ENCODE data around the gene IL22RA2.
A peak's percentile ranks its signal among the peaks of the same experiment; 100 is the strongest.

IL22RA2 gene

DNA sequence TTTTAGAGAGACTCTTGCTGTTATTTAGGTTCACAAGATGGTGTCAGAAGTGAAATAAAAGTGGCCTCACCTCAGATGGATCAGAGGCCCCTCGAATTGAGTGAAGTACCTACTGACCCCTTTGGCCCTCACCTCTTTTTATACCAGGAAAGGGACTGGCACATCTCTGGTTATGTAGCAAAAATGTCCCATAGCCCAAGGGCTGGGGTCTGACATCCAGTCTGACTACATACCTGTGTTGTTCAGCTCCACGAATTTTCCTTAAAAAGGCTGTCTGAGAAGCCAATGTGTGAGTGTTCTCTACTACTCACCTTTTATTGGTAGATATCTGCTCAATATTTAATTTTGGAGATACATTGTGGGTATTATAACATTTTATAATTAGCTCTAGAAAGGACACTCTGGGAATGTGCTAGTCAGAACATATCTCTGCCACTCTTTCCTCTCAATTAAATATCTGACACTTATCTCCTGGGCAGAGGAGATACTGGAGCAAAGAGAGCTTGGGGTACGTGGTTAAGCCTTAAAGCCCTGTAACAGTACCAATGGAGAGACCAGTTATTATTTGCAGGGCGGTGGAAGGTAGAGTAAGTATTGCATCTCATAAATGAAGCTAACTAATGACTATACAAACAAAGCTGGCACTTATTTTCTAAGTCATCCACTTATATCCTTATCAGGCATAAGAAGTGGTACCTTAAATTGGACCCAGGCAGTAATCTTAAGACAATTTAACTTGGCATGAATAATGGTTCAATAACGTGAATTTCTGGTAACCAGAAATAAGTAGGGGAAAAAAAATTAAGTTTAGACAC is 20.0 kb upstream of the IL22RA2 start:
- no peak for DNase-seq

DNA sequence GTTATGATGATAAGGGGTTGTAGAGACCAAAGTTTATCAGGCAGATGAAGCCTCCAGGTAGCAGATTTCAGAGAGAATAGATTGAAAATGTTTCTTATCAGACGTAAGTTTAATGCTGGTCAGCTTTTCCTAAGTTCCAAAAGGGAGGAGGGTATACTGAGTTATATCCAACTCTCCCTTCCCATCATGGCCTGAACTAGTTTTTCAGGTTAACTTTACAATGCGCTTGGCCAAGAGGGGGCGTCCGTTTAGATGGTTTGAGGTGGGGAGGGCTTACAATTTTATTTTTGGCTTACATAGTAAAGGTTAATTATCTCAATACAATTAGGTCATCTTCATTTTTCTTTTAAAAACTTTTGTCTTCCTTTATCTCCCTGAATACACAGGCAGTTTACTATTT is 19.4 kb upstream of the IL22RA2 start:
- no peak for DNase-seq

DNA sequence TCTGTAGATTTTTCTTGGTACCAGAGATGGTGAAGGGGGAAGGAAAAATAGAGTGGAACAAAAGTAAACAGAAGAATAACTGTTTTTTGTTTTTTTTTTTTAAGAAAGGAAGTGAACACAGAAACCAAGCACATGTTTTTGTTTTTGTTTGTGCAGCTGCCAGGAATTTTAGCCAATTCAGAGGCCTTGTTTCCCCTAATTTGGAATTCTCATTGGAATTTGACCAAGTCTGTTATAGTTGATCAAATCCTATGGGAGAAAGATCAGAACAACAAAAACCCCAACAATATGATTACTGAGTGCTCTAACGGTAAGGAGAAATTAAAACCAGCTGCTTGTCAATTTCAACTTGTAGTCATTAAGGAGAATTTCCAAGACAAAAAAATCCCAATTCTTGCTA is 18.2 kb upstream of the IL22RA2 start:
- DNase-seq, result no peak

DNA sequence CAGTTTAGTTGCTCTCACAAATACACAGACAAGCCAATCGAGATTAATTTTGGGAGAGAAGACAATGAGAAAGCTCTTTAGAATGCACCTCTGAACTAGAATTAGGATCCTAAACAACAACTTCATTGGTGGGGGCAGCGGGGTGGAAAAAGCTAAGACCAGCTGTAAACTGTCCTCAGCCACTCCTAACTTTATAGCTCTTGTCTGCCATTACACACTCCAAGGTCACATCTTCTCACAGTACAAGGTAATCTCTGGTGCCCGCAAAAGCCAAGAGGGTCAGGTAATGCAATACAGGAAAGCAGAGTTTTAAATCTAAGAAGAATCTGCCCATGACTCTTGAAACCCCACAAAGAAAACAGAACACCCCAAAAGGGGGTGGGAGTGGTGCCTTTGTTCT is 17.8 kb upstream of the IL22RA2 start:
- no peak for DNase-seq

DNA sequence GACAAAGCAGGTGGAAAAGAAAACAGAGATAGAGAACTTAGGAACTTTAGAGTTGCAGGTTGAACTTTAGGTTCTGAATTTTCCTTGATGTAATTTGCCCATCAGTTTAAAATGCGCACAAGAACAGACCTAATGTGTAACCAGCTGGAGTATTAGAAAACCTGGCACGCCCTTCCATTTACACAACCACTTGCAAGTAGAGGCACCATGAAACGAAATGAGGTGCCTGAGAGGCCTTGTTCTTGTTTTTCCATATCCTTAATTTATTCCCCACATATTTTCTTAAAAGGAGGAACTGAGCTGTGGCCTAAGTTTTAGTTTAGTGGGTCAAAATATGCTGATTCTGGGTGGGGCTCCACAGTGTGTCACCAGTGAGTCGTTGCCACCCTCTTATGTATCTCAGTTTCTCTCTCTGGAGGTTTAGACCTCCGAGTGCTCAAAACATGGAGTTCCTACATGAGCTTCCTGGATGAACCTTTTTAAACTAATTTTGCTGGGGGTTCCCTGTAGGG is 17.2 kb upstream of the IL22RA2 start:
- DNase-seq, result no peak

DNA sequence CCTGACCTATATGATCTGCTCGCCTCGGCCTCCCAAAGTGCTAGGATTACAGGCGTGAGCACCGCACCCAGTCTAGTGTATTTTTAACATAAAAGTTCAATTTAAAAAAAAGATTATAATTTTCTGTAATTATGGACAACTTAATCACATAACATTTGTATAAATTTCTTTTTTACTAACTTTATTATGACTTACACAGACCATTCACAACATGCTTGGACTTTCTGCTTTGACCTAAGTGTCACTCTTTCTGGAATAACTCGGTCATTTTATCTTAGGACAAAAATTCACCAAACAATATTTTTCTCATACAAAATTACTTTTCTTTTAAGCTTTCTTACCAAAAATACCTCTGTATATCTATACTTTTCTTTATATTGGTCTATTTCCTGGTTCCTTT is 15.4 kb upstream of the IL22RA2 start:
- DNase-seq, result peak; percentile 50

DNA sequence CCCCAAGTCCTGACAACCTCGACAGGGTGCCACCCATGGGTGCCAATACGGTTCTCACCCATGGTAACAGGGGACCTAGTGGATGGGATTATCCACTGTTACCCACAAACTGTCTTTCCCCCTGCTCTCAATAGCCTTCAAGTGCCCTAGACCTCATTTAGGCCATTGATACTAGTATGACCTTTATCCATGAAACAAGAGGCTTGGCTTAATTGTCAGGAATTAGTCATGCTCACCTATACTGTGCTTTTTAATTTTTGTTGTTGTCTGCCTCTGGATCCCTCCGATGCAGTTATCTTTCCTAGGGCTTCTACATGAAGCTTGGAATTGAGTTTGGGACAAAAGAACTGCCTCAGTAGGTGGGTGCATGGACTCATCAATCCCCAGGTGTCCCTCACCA is 11.8 kb upstream of the IL22RA2 start:
- DNase-seq, result no peak

DNA sequence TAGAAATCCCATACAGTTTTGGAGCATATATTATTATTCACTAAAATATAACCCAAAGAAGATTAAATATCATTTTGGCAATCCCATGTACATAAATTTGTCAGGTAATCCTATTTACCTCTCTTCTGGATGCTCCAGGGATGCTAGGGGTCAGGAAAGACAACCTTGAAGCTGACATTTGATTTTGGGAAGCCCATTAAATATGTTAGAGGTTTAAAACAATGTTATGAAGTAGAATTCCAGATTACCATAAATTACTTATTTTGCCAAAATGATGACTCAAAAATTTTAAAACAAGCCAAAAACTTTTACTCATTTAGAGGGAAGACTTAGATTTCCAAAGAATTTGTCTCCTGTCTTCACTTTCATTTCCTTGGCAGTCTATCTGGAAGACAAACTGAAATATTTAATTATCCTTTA is 9.2 kb upstream of the IL22RA2 start:
- DNase-seq, result no peak

DNA sequence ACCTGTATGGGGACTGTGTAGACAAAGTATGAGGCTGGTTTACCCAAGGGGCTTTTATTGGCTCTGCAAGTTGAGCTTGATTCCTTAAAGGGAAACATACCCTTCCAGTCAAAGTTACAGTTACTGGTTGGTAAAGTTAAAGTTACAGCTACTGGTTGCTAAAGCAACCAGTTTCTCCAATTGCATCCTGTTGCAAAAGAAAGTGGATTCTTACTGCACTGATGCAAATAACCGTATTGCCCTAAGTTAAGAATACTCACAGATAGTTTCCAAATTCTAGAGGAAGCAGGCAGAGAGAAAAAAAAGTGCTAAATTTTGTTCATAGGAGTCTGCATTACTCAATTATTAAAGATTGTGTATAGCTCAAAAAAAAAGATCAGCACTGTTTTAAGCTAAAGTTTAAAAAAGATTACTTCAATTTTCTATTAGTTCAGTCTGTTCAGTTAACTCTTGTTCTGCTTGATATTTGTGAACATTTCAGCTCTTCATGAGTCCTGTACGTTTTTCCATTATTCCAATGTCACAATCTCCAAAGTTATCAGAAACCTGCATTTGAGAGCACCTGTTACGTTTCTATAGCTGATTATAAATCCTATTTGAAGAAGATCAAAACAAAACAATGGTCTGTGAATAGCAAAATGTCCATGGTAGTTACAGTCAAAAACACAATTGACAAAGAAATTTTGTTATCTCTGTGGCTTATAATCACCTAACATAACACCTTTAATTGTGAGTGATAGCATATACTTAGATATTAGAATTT is 8.6 kb upstream of the IL22RA2 start:
- DNase-seq, result peak; percentile 17

DNA sequence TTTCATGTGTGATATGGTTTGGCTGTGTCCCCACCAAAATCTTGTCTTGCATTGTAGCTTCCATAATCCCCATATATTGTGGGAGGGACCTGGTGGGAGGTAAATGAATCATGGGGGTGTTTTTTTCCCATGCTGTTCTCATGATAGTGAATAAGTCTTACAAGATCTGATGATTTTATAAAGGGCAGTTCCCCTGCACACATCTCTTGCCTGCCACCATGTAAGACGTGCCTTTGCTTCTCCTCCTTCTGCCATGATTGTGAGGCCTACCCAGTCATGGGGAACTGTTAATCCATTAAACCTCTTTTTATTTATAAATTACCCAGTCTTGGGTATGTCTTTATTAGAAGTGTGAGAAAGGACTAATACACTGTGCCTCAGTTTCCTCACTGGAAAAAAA is 4.2 kb upstream of the IL22RA2 start:
- DNase-seq, result no peak

DNA sequence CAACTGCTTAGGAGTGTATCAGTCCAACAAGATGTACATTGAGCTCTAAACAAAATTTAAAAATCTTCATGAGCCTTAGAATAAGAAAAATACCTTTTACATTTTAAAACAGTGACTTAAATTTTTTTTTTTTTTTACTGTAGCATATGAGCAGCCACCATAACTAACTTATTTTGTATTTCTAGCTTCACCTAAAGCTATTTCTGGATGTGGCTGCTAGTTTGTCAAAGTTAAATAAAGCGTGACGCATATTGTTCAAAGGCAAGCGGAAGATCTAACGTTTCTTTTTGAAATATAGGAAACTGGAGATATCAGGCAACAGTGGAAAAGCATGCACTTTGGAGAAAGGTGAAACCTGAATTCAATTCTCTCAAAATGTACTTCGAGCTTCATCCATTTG is 3.3 kb upstream of the IL22RA2 start:
- no peak for DNase-seq

DNA sequence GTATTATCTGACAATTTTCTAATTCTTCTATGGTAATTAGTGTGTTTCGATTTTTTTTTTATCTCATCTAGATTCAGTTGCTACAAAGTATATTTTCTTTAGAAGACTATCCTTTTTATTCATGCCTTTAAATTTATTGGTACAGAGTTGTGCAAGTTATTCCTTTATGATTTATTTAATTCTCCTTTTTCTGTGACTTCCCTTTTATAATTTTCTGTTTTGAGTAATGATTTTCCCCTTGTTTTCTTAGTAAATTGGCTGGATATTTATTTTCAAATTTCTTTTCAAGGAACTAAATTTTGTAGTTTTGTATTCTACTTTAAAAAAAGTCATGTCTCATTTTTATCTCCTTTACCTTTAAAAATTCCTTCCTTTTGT is 2.4 kb upstream of the IL22RA2 start:
- no peak for DNase-seq

DNA sequence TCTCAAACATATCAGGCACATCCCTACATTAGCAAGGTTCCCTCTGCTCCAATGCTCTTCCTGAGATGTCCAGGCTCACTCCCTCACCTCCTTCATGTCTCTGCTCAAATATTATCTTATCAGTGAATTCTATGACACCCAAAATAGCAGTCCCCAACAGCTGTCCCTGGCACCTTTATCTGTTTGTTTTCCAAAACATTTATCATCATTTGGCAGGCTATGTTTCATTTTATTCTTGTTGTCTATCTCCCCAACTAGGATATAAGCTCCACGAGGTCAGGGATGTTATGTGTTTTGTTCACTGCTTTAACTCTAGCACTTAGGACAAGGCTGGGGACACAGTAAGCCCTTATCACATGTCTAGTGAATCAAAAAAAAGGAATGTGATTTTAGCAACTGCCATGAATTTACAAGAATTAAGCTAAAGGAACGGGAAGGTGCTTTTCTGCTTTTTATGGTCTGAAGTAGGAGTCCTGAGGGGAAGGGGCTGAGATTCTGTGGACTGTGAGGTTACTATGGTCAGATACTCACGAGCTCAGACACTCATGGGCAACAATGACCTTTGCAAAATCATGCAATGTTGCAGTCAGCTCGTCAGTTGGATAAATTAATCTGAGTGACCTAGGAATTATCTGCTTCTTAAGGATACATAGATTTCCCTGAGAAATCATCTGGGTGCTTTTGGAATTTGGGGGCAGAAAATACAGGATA is 1.9 kb upstream of the IL22RA2 start:
- DNase-seq, result no peak

DNA sequence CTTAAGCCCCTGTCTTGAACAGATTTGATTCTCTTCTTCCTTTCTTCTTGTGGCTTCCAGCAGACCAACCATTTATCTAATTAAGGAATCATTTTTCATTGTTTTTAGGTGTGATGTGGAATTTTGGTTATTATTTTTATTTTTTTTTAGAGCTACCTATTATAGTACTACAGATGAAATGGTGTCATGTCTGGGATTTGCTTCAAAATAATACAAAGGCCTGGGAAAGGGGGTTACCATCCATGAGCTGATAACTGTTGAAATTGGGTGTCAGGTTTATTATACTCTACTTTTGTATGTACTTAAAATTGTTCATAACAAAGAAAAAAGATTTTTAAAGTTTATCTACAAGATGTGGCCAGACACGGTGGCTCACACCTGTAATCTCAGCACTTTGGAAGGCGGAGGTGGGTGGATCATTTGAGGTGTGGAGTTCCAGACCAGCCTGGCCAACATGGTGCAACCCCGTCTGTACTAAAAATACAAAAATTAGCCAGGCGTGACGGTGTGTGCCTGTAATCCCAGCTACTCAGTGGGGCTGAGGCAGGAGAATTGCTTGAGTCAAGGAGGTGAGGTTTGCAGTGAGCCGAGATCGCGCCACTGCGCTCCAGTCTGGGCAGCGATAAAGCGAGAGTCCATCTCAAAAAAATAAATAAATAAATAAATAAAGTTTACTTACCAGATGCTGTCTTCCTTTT is 561 bp downstream of the IL22RA2 start:
- no peak for DNase-seq

DNA sequence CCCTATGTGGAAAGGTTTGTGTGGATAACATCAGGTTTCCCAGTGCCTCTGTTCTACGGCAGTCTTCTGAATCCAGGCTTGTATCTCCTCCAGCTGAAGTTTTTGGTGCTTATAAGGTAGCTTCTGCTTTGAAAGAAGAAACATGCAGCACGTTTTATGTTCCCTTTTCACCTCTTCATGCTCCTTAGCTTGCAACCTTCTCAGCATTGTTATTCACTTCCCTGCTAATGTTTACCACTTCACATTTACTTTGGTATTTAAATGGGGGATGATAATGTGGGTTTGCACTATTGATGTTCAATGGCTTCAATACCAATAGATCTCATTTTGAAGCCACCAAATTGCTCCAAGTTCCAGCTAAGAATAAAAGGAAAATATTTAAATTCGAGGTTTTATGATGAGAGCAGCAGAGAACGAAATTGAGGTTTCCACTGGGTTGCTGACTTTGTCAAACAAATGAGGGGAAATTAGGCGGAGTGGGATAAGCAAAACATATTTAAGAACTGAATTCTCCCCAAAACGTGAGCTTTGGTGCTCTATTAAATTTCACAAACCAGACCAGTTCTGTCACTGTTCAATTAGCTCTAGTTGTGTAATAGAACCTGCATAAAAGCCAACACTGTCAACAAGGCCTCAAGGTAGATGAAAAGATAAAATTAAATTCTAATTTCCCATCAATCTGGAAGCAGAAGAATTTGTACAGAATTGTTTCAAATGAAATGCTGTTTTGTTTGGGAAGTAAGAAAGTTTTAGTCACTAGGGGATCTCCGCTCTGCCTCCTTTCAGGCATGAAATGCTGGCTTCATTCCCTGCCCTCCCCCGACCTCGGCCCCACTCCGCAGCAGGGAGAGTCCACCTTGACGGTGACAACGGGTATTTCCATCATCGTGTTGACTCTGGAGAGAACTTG is 1.4 kb downstream of the IL22RA2 start:
- no peak for DNase-seq

DNA sequence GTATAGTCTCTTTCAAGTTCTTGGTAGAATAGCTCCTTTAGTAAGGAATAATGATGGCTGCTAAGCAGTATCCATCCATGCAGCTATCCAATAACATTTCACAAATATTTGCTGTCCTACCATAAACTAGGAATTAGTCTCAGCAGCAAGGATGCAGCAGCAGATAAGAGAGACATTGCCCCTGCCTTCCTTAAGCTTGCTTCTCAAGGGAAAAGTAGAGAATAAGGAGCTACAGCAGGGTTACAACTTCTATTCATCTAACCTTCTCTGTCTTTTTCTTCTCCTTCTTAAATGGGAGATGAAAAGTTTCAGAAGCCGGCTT is 2.4 kb downstream of the IL22RA2 start:
- no peak for DNase-seq

DNA sequence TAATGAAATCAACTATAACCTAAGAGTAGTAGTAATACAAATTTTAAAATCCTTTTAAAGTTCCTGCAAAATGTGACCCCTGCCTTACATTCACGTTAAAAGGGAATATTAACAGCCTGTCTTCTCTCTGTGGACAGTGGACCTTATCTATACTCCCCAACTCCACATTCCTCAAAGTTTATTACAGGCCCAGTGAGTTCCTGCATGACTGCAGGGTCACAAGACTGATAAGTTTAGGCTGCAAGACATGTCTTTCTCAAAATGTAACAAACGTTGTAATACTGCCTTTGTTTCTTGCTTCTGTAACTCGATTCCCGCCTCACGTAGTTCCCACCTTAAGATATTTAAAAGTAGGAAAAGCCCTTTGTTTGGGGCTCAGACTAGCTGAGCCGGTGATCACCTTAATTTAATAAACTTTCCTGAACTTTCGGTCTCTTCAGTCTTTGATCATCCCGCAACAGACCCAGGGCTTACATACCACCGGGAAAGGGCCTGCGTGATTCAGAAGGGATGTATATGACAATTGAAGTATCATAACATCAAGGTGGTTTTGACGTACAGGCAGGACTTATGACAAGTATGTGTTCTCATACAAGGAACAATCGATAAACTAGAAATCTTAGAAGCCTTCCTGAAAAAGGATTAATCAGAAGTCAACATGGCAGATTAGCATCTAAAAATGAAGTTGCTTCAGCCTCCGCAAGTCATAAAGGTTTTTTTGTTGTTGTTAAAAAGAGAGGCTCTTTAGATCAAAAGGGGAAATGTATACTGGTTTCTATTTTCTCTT is 3.0 kb downstream of the IL22RA2 start:
- DNase-seq, result no peak

DNA sequence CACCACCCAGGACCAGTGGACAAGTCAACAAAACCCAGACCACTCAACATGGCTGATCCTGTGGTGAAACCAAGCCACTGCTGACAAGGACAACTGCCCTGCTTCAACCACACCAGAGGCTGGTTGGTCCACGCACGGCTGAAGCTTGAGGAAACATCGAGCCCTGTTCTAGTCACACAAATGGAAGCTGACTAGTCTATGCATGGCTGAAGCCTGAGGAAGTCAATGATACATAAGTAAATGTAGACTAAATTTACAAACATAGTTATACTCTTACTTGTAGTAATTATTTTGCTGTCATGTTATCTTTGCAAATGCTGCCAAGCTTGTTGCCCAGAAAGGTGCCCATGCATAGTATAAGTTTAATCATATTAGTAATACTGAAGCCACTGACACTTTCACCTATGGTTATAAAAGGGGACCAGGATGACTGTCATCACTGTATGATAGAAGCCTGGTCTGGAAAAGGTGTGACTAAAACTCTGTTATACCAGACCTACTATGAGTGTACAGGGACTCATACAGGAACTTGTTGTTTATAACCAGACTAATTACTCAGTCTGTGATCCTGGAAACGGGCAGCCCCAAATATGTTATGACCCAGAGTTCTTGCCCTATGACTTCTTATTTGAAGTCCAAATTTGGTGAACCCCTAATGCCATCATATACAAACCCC is 5.6 kb downstream of the IL22RA2 start:
- no peak for DNase-seq

DNA sequence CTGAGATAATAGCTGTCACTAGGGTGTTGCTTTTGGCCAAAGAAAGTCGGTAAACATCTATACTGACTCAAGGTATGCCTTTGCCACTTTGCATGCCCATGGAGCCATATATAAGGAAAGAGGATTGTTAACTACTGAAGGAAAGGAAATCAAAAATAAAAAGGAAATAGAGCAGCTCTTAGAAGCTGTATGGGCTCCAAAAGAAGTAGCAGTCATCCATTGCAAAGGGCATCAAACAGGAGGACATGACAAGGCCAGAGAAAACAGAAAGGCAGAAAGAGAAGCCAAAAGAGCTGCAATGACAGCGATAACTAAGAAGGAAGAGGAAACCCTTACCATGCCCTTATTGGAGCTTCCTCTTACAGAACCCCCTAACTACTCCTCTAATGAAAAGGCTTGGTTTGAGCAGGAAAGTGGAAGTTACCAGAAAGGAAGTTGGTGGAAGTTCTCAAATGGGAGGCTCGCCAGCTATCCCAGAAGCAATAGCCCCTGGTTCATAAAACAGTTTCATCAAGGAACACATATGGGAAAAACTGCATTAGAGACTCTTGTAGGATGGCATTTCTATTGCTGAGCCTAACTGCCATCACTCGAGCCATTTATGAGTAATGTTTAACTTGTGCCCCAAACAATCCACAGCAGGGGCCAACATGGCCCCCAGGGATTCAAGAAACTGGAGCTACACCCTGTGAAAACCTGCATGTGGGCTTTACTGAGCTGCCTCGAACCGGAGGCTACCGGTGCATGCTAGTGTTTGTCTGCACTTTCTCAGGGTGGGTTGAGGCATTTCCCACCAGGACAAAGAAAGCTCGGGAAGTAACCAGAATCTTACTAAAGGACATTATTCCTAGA is 7.0 kb downstream of the IL22RA2 start:
- DNase-seq, result no peak

All from DMS53 (cell line).